ENCODE results near the gene TUBG2. TPM values are rescaled to one million over a fixed set of nuclear protein-coding genes. Genes with fewer than 3 reads are reported as not detected.

TUBG2 gene
- polyA plus RNA-seq, 1 donor from 2014 or later: 24.9 TPM

- H3K9me2 ChIP-seq (ENCODE audit: insufficient read depth, low read length): no peaks in the 10 kb centered on the region
- peak overlapping the region; percentile 78 for H3K4me3 ChIP-seq (ENCODE audit: low read length)
- peak; percentile 43 for TF ChIP-seq MXI1 (conservative IDR thresholded peaks at IDR 0.05; ENCODE audit: poor library complexity, severe bottlenecking)
- no peak for TF ChIP-seq TAF1 (IDR thresholded peaks at IDR 0.05; ENCODE audit: low read depth)
- TF ChIP-seq RAD21 (conservative IDR thresholded peaks at IDR 0.05): peak; percentile 64
- peak; percentile 83 for TF ChIP-seq CTCF (IDR thresholded peaks at IDR 0.05; ENCODE audit: poor library complexity, severe bottlenecking)
- TF ChIP-seq EZH2 (IDR thresholded peaks at IDR 0.05; ENCODE audit: borderline replicate concordance, insufficient read depth, low read length, poor library complexity, severe bottlenecking): no peak
- TF ChIP-seq SMC3 (conservative IDR thresholded peaks at IDR 0.05; ENCODE audit: poor library complexity): peak; percentile 78
- no peak for TF ChIP-seq EP300 (conservative IDR thresholded peaks at IDR 0.05; ENCODE audit: poor library complexity, severe bottlenecking)
- no peak for TF ChIP-seq REST (IDR thresholded peaks at IDR 0.05; ENCODE audit: borderline replicate concordance)
- TF ChIP-seq POLR2AphosphoS5 (IDR thresholded peaks at IDR 0.05): peak; percentile 25
- H4K20me1 ChIP-seq (ENCODE audit: insufficient read depth): no peaks in the 10 kb centered on the region
- no peak overlapping the region for H3K4me2 ChIP-seq (ENCODE audit: low read length)
- H3K79me2 ChIP-seq (replicated peaks; ENCODE audit: insufficient read depth, low read length): peaks cover 12% of the 10 kb centered on the region
- no peak overlapping the region for H2AFZ ChIP-seq (ENCODE audit: low read depth, low read length)
- no peaks in the 10 kb centered on the region for H3K27me3 ChIP-seq (ENCODE audit: insufficient read depth, low read depth, low read length)
- no peaks in the 10 kb centered on the region for H3K36me3 ChIP-seq (ENCODE audit: insufficient read depth, low read length)
- H3K27ac ChIP-seq (ENCODE audit: low read length): peak overlapping the region; percentile 95
- H3K9ac ChIP-seq (ENCODE audit: low read length): peak overlapping the region; percentile 83
- no peaks in the 10 kb centered on the region for H3F3A ChIP-seq (ENCODE audit: insufficient read depth, low read length, poor library complexity, severe bottlenecking)
- no peaks in the 10 kb centered on the region for H3K9me3 ChIP-seq (ENCODE audit: low read length)
Measured at GRCh38 chr17:42679492-42680330, 20.6 kb downstream of the TUBG2 start.

GRCh38 chr17:42680331-42680808, 21.3 kb downstream of the TUBG2 start:
- Histone ChIP-seq H3K9me3 (ENCODE audit: low read length) (no peaks in the 10 kb centered on the region), H3F3A (ENCODE audit: insufficient read depth, low read length, poor library complexity, severe bottlenecking) (no peaks in the 10 kb centered on the region), H3K36me3 (ENCODE audit: insufficient read depth, low read length) (no peaks in the 10 kb centered on the region), H3K9me2 (ENCODE audit: insufficient read depth, low read length) (no peaks in the 10 kb centered on the region), H2AFZ (ENCODE audit: low read depth, low read length) (no peak overlapping the region), H3K27ac (ENCODE audit: low read length) (peak overlapping the region; percentile 95), H3K4me3 (ENCODE audit: low read length) (no peak overlapping the region), H3K9ac (ENCODE audit: low read length) (peak overlapping the region; percentile 83), H4K20me1 (ENCODE audit: insufficient read depth) (no peaks in the 10 kb centered on the region), H3K27me3 (ENCODE audit: insufficient read depth, low read depth, low read length) (no peaks in the 10 kb centered on the region), H3K4me2 (ENCODE audit: low read length) (no peak overlapping the region), H3K79me2 (replicated peaks; ENCODE audit: insufficient read depth, low read length) (peaks cover 9% of the 10 kb centered on the region)
- TF ChIP-seq TAF1 (IDR thresholded peaks at IDR 0.05; ENCODE audit: low read depth): no peak
- TF ChIP-seq RAD21 (conservative IDR thresholded peaks at IDR 0.05): no peak
- TF ChIP-seq EP300 (conservative IDR thresholded peaks at IDR 0.05; ENCODE audit: poor library complexity, severe bottlenecking): no peak
- no peak for TF ChIP-seq CTCF (IDR thresholded peaks at IDR 0.05; ENCODE audit: poor library complexity, severe bottlenecking)
- no peak for TF ChIP-seq SMC3 (conservative IDR thresholded peaks at IDR 0.05; ENCODE audit: poor library complexity)
- no peak for TF ChIP-seq EZH2 (IDR thresholded peaks at IDR 0.05; ENCODE audit: borderline replicate concordance, insufficient read depth, low read length, poor library complexity, severe bottlenecking)
- TF ChIP-seq REST (IDR thresholded peaks at IDR 0.05; ENCODE audit: borderline replicate concordance): no peak
- no peak for TF ChIP-seq MXI1 (conservative IDR thresholded peaks at IDR 0.05; ENCODE audit: poor library complexity, severe bottlenecking)

Measured in neural cell (in vitro differentiated cells).